ENCODE measurements around the gene AFAP1.

GRCh38 chr4:7837597-7838135 lies 102.0 kb downstream of the AFAP1 start:
- TF ChIP-seq GATA2 (IDR thresholded peaks at IDR 0.05; ENCODE audit: low read depth, low read length) (no peak), GATA3 (IDR thresholded peaks at IDR 0.05; ENCODE audit: low read depth, low read length) (no peak)

All from SH-SY5Y (cell line).